ENCODE results near the gene LUZP2. TPM values are rescaled to one million over a fixed set of nuclear protein-coding genes. Genes with fewer than 3 reads are reported as not detected.

LUZP2 gene
- total and polyA plus RNA-seq, 4 donors = 0.05 TPM; not detected in 3

DNA sequence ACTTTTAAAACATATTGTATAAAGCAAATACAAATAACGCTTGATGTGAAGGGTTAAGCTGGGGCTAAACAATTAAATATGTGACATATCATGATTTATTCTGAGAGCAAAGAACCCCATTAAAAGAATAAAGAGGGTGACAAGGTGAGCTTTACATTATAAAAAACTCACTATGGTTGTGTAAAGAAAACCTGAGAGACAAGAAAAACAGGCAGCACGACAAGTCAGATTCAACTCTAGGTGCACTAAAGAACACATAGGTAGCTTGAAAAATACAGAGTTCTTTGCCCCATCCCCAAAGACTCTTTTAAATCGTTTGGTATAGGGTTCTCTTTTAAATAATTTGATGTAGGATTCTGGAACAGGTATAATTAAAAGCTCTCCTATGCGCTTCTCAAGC is 63.5 kb downstream of the LUZP2 start:
- TF ChIP-seq FOXA1 (IDR thresholded peaks at IDR 0.05) = no peak
- no peak for TF ChIP-seq RXRA (IDR thresholded peaks at IDR 0.05)
- TF ChIP-seq GABPA (IDR thresholded peaks at IDR 0.05 in 1 of 2, conservative IDR thresholded peaks at IDR 0.05 in 1 of 2) = no peak
- TF ChIP-seq EGR1 (IDR thresholded peaks at IDR 0.05; ENCODE audit: low read depth in 2 of 2) = no peak
- TF ChIP-seq, protein P1, sequence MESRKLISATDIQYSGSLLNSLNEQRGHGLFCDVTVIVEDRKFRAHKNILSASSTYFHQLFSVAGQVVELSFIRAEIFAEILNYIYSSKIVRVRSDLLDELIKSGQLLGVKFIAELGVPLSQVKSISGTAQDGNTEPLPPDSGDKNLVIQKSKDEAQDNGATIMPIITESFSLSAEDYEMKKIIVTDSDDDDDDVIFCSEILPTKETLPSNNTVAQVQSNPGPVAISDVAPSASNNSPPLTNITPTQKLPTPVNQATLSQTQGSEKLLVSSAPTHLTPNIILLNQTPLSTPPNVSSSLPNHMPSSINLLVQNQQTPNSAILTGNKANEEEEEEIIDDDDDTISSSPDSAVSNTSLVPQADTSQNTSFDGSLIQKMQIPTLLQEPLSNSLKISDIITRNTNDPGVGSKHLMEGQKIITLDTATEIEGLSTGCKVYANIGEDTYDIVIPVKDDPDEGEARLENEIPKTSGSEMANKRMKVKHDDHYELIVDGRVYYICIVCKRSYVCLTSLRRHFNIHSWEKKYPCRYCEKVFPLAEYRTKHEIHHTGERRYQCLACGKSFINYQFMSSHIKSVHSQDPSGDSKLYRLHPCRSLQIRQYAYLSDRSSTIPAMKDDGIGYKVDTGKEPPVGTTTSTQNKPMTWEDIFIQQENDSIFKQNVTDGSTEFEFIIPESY (IDR thresholded peaks at IDR 0.05) = no peak
- no peak for TF ChIP-seq NR2F2 (IDR thresholded peaks at IDR 0.05)
- no peak for TF ChIP-seq SP1 (IDR thresholded peaks at IDR 0.05)
- TF ChIP-seq, protein P2, sequence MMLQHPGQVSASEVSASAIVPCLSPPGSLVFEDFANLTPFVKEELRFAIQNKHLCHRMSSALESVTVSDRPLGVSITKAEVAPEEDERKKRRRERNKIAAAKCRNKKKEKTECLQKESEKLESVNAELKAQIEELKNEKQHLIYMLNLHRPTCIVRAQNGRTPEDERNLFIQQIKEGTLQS (IDR thresholded peaks at IDR 0.05) = no peak
- TF ChIP-seq FOXA2 (IDR thresholded peaks at IDR 0.05) = no peak
- TF ChIP-seq YY1 (IDR thresholded peaks at IDR 0.05) = no peak
- TF ChIP-seq HNF4A (conservative IDR thresholded peaks at IDR 0.05) = no peak
- TF ChIP-seq, protein P3, sequence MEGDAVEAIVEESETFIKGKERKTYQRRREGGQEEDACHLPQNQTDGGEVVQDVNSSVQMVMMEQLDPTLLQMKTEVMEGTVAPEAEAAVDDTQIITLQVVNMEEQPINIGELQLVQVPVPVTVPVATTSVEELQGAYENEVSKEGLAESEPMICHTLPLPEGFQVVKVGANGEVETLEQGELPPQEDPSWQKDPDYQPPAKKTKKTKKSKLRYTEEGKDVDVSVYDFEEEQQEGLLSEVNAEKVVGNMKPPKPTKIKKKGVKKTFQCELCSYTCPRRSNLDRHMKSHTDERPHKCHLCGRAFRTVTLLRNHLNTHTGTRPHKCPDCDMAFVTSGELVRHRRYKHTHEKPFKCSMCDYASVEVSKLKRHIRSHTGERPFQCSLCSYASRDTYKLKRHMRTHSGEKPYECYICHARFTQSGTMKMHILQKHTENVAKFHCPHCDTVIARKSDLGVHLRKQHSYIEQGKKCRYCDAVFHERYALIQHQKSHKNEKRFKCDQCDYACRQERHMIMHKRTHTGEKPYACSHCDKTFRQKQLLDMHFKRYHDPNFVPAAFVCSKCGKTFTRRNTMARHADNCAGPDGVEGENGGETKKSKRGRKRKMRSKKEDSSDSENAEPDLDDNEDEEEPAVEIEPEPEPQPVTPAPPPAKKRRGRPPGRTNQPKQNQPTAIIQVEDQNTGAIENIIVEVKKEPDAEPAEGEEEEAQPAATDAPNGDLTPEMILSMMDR (IDR thresholded peaks at IDR 0.05; ENCODE audit: low read depth, low read length, missing input control) = no peak
- no peak for TF ChIP-seq JUND (IDR thresholded peaks at IDR 0.05)
- TF ChIP-seq, protein P4, sequence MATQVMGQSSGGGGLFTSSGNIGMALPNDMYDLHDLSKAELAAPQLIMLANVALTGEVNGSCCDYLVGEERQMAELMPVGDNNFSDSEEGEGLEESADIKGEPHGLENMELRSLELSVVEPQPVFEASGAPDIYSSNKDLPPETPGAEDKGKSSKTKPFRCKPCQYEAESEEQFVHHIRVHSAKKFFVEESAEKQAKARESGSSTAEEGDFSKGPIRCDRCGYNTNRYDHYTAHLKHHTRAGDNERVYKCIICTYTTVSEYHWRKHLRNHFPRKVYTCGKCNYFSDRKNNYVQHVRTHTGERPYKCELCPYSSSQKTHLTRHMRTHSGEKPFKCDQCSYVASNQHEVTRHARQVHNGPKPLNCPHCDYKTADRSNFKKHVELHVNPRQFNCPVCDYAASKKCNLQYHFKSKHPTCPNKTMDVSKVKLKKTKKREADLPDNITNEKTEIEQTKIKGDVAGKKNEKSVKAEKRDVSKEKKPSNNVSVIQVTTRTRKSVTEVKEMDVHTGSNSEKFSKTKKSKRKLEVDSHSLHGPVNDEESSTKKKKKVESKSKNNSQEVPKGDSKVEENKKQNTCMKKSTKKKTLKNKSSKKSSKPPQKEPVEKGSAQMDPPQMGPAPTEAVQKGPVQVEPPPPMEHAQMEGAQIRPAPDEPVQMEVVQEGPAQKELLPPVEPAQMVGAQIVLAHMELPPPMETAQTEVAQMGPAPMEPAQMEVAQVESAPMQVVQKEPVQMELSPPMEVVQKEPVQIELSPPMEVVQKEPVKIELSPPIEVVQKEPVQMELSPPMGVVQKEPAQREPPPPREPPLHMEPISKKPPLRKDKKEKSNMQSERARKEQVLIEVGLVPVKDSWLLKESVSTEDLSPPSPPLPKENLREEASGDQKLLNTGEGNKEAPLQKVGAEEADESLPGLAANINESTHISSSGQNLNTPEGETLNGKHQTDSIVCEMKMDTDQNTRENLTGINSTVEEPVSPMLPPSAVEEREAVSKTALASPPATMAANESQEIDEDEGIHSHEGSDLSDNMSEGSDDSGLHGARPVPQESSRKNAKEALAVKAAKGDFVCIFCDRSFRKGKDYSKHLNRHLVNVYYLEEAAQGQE (IDR thresholded peaks at IDR 0.05) = no peak
- no peak for TF ChIP-seq RAD21 (IDR thresholded peaks at IDR 0.05)
- TF ChIP-seq HNF4G (IDR thresholded peaks at IDR 0.05) = no peak
- Histone ChIP-seq H3K36me3 (ENCODE audit: control insufficient read depth in 4 of 4, insufficient read depth in 3 of 4, low read depth in 1 of 4, low read length in 3 of 4) (no peaks in the 10 kb centered on the region), H3K9ac (ENCODE audit: low read depth in 1 of 2, low read length in 2 of 2) (no peak overlapping the region), H3K4me3 (ENCODE audit: low read depth in 1 of 3, low read length in 3 of 3) (no peak overlapping the region), H3K4me1 (ENCODE audit: control insufficient read depth in 4 of 4, insufficient read depth in 4 of 4, low read length in 3 of 4) (no peaks in the 10 kb centered on the region), H3K27ac (ENCODE audit: low read depth in 1 of 2, low read length in 2 of 2) (no peak overlapping the region), H3K27me3 (ENCODE audit: control insufficient read depth in 4 of 4, insufficient read depth in 4 of 4, low read length in 3 of 4) (peaks cover 0 to 3% (median 0%) of the 10 kb centered on the region in 4 donors), H3K9me3 (ENCODE audit: control insufficient read depth in 4 of 4, low read length in 3 of 4) (no peaks in the 10 kb centered on the region)
- 62% methylated on average over 4 of the region's 4 CpGs for WGBS
- DNase-seq (ENCODE audit: low spot score) = no peak

DNA sequence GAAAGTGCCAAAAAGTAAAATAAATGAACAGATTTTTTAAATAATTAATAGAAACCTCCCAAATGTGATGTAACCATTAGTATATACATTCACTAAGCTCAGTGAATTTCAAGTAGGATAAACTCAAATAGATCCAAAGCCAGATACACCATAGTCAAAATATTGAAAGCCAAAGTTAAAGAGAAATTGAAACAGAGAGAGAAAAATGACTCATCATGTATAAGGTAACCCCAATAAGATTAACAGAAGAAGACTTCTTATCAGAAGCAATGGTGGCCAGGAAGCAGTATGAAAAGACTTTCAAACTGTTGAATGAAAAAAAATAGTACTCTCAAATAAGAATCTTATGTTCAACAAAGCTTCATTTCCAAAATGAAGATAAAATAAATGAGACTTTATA is 70.5 kb downstream of the LUZP2 start:
- Histone ChIP-seq H3K4me3 (ENCODE audit: low read depth in 1 of 3, low read length in 3 of 3) (no peak overlapping the region), H3K27me3 (ENCODE audit: control insufficient read depth in 4 of 4, insufficient read depth in 4 of 4, low read length in 3 of 4) (no peaks in the 10 kb centered on the region), H3K4me1 (ENCODE audit: control insufficient read depth in 4 of 4, insufficient read depth in 4 of 4, low read length in 3 of 4) (no peaks in the 10 kb centered on the region), H3K36me3 (ENCODE audit: control insufficient read depth in 4 of 4, insufficient read depth in 3 of 4, low read depth in 1 of 4, low read length in 3 of 4) (no peaks in the 10 kb centered on the region), H3K27ac (ENCODE audit: low read depth in 1 of 2, low read length in 2 of 2) (no peak overlapping the region), H3K9ac (ENCODE audit: low read depth in 1 of 2, low read length in 2 of 2) (no peak overlapping the region), H3K9me3 (ENCODE audit: control insufficient read depth in 4 of 4, low read length in 3 of 4) (no peaks in the 10 kb centered on the region)
- no peak for TF ChIP-seq RXRA (IDR thresholded peaks at IDR 0.05)
- no peak for DNase-seq (ENCODE audit: low spot score)

Data from liver (tissue), 9 donors.